MG63 (cell line): ENCODE results near the gene GRIK4. TPM values are rescaled to one million over a fixed set of nuclear protein-coding genes. Genes with fewer than 3 reads are reported as not detected.
A peak's percentile ranks its signal among the peaks of the same experiment; 100 is the strongest.
"Not testable (repeated sequence)": the region's sequence is repeated elsewhere in the genome, so short reads cannot be mapped to it uniquely, and the experiment has no call there.

Source experiments
- DNase-seq: peaks from one replicate; pipeline ENCODE4 v3.0.0-alpha.2; 2020
- H3K27me3 ChIP-seq: fragments of 250-450 bp; sonication (Bioruptor Pico); 2 replicates; pipeline ENCODE4 v1.5.1; 2020; ENCODE audit warnings: mild to moderate bottlenecking, moderate library complexity
- H3K36me3 ChIP-seq: fragments of 250-450 bp; sonication (Bioruptor Pico); 2 replicates; pipeline ENCODE4 v1.5.1; 2020; ENCODE audit warnings: mild to moderate bottlenecking, moderate library complexity
- H3K4me3 ChIP-seq: fragments of 250-450 bp; sonication (Bioruptor Pico); 2 replicates; pipeline ENCODE4 v1.5.1; 2020; ENCODE audit warnings: mild to moderate bottlenecking, moderate library complexity
- H3K9me3 ChIP-seq: fragments of 250-450 bp; sonication (Bioruptor Pico); 2 replicates; pipeline ENCODE4 v1.5.1; 2020; ENCODE audit warnings: mild to moderate bottlenecking, moderate library complexity
- total RNA-seq: library from RNA; depleted of rRNA; stranded (reverse); fragments of >200 nt; shearing (Covaris generic); gene quantifications from 2 replicates; pipeline ENCODE4 v1.2.3, GENCODE V29; 2014; ENCODE audit warnings: low replicate concordance

The GRIK4 gene
- total RNA-seq, 1 experiment from 2014 or later, result not detected

DNA sequence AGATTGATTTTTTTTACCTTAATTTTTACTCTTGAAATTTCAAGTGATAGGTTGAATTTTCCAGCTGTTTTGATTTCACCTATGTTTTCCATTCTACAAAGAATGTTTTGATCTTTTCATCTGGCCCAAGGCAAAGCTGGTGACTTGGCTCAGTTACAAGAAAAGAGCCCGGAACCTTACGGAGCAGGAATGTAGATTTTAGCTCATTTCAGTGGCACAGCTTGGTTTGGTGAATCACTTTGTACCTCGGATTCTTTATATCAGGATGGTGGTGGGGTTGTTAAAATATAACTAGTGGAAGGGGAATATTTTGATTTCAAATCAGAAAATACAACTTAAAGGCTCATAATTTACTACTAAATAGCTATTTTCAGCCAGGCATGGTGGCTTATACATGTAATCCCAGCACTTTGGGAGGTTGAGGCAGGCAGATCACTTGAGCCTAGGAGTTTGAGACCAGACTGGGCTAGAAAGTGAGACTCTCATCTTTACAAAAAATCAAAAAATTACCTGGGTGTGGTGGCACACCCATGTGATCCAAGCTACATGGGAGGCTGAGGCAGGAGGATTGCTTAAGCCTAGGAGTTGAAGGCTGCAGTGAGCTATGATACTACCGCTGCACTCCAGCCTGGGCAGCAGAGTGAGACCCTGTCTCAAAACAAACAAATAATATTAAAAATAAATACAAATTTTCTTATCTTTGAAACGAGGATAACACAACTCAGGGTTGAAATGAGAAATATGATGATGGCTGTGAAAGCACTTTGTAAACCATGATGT, 9.4 kb upstream of the GRIK4 start:
- no peak for DNase-seq
- Histone ChIP-seq H3K27me3 (no peaks in the 10 kb centered on the region), H3K9me3 (no peaks in the 10 kb centered on the region), H3K36me3 (peaks cover 2% of the 10 kb centered on the region; the same call in 1 of the 2 replicates), H3K4me3 (no peak overlapping the region)

DNA sequence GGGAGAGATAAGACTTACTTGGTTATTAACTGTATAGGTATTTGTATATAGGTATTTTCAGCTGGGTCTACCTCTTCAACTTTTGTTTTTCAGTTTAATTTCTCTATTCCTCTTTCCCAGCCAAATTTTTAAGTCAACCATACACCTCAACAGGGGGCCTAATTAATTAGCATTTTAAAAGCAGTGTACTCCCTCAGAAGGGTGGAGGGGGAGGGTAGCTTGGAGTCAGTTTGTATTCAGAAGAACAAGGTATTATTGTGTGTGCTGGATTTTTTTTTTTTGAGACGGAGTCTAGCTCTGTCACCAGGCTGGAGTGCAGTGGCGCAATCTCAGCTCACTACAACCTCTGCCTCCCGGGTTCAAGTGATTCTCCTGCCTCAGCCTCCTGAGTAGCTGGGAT, 8.0 kb upstream of the GRIK4 start:
- not testable (repeated sequence) for DNase-seq, H3K9me3 ChIP-seq, H3K36me3 ChIP-seq, H3K4me3 ChIP-seq, H3K27me3 ChIP-seq

DNA sequence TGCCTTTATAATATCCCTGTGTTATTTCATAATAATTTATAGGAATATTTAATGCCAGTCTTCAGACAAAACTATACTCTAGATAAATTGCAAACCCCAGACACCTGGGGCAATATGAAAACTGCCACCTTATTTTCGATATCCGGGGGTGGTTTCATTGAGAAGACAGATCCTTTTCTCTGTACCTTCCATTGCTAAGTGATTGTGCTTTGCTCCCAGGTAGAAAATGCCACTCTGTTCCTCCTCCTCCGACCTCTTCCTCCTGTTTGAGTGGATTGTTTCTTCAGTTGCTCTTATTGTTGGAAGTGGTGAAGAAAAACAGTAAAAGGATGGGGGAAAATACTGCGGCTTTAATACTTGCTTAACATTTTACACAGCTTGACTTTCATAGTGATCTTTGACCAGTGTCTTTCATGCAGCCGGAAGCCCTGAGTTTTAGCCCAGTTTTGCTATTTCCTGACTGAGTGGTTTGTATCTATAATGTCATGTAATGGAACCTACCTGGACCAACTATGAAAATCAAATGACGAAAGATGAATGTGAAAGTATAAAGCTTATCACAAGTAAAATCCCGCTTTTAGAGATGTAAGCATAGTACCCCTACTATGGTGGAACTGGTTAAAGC, 5.6 kb upstream of the GRIK4 start:
- no peak for DNase-seq
- no peaks in the 10 kb centered on the region for H3K9me3 ChIP-seq
- no peak overlapping the region for H3K4me3 ChIP-seq
- H3K27me3 ChIP-seq, result no peaks in the 10 kb centered on the region
- H3K36me3 ChIP-seq, result no peaks in the 10 kb centered on the region

DNA sequence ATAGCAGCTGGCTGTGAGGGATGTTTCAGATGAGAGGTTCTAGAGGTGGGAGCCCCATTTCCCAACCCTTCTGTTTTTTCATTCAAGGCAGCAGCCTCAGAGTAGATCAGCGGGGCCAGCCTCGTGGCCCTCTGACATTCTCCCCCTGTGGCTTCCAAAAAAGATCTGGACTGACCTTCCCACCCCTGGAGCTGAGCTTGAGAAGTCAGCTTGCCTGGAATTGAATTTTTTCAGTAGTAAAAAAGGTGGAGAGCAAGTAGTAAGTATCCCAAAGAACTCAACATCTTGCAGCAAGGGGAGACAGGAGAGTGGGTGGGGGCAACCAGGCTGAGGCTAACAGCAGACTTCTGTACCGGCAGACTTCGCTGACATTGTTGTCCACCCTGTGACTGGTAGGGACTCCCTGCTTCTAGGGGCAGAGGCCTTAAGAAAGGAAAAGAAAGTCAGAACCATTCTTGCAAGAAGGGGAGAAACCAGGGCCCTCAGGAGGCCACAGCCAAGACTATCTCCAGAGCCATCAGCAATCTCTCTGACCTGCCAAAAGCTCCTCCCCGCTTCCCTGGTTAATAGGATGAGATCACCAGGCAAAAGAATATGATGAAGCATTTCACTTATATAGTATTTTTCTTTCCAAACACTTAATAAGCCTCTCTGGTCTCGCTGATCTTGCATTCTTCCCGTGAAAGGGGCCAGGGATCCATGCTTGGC, 2.0 kb upstream of the GRIK4 start:
- DNase-seq, result no peak
- H3K4me3 ChIP-seq, result no peak overlapping the region
- no peaks in the 10 kb centered on the region for H3K36me3 ChIP-seq
- no peaks in the 10 kb centered on the region for H3K27me3 ChIP-seq
- no peaks in the 10 kb centered on the region for H3K9me3 ChIP-seq

DNA sequence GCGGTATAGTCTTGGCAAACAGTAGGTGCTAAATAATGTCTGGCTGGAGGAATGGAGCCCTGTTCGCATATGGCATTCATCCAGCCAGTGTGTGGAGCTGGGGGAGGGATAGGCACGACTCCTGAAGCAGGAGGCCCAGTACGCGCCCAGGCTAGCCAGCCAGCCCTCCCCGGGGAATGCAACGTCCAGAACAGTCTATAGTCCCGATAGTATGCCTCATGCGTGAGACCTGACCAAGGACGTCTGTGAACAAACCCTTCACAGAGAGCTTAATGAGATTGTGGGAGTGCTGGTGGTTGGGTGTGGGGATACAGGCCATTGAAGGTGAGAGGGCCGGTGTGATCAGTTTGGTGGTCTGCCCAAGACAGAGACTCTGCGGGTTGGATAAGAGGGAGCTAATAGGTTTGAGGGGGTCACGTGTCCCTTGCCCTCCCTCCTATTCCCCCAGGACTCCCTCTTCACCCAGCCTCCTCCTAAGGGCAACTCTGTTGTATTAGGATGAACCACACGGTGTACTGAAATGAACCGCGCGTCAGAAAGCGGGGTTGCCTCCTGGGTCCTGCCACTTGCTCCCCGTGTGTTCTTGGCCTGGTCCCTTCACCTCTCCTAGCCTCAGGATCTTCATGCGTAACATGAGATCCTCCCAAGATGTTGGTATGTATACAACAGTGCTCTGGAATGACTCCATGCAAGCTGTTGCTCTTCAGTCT, 987 bp upstream of the GRIK4 start:
- Histone ChIP-seq H3K4me3 (peak overlapping the region; percentile 39), H3K27me3 (no peaks in the 10 kb centered on the region), H3K9me3 (no peaks in the 10 kb centered on the region), H3K36me3 (no peaks in the 10 kb centered on the region)
- no peak for DNase-seq

DNA sequence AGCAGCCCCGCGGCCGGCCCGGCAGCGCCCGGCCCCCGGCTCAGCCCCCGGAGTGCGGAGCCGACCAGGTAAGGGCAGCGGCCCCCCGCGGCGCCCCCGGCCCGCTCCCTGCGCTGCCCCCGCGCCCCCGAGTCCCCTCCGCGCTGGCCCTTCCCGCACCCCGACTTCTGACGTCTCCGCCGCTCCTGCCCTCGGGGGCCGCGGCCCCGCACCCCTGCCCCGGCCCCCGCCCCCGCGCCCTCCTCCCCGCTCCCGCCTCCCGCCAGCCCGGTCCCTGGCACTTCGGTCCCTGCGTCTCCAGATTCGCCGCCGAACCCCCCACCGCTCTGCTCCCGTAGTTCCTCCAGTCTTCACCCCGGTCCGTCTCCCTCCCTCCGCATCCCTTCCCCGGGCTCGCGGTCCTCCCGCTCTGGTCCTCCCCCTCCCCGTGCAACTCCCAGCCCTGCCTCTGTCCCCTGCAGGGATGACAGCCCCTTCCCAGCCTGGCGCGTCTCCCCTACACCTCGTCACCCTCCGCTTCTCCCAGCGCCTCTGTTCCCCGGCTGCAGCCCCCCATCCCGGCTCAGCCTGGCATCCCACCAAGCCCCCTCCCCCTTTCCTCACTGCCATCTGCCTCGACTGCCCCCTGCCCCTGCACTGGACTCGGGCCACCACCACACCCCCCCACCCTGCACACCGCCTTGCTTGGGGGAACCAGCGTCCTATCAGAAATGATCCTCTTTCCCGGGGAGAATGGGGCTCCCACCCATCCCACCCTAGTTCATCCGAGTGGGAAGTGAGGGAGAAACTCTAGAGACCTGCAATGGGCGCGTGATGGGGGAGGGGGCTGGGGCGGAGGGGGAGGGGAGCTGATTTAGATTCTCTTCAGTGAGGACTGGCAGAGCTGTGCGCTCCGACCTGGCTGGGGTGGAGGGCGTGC, 531 bp downstream of the GRIK4 start:
- Histone ChIP-seq H3K9me3 (no peaks in the 10 kb centered on the region), H3K27me3 (no peaks in the 10 kb centered on the region), H3K36me3 (no peaks in the 10 kb centered on the region), H3K4me3 (no peak overlapping the region)
- peak; percentile 7 for DNase-seq

DNA sequence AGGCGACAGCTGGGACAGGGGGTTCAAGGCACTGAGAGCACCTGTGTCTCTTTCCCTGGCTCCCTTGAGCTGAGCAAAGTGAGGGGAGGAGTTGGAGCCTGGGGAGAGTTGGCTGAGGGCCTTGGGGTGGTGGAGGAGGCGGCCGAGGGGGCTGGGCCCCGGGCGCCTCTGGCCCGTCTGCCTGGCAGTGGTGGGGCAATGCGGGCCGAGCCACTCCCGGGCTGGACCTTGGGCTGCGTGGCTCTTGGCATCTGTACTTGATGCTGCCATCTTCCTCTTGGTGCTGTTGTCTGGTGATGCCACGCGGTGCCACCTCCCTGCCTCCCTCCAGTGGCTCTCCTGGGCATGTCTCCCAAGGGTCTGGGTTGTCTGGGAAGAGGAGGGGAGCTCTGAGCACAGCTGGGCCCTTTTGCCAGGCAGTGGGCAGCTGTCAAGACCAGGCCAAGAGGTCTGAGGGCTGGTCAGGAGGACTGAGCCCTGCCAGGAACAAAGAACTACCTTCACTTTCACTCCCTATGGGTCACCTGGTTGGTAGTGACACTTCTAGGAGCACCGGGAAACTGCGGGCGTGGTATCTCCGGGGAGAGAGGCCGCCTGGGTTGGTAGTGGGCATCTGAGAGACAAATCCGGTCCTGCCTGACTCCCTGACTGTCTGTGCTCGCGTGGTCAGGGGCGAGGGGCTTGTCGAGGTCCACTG, 1.3 kb downstream of the GRIK4 start:
- no peaks in the 10 kb centered on the region for H3K36me3 ChIP-seq
- H3K27me3 ChIP-seq, result no peaks in the 10 kb centered on the region
- no peaks in the 10 kb centered on the region for H3K9me3 ChIP-seq
- H3K4me3 ChIP-seq, result no peak overlapping the region
- DNase-seq, result no peak

DNA sequence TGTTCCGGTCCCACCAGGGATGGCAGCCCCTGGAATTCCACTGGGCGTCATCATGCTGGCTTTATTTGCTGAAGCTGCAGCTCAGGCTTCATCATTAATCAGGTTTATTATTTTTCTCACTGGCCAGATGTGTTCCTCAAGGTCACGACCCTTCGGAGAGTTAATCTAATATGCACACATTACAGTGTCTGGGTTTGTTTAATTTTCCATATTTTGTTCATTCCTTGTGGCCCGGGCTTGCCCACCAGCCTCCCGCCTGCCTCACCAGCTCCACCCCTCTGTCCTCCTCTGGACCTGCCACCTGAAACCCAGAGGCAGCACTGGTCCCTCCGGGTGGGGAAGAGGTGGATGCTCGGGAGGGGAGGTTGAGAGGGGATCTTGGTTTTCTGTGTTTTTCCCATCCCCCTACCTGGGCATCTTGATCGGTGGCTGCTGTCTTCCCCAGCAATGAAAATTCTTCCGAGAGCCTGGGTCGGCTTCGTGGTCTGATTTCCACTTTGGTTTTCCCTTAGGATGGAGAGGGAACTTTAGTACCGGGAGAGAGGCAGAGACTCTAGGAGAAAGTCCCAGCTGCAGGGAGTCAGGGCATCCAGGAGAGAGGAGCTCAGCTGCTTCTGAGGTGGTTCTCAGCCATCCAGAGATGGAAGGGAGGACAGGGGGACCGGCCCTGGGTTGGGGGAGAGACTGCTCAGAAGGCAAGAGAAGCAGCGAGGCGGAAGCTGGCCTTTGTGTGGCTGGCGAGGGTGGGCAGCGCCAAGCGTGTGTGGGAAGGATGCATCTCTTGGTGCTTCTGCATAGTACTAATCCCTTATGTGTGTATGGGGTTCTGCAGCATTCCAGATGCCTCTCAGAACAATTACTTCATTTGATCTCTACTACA, 2.1 kb downstream of the GRIK4 start:
- Histone ChIP-seq H3K36me3 (no peaks in the 10 kb centered on the region), H3K27me3 (no peaks in the 10 kb centered on the region), H3K4me3 (no peak overlapping the region), H3K9me3 (no peaks in the 10 kb centered on the region)
- no peak for DNase-seq

DNA sequence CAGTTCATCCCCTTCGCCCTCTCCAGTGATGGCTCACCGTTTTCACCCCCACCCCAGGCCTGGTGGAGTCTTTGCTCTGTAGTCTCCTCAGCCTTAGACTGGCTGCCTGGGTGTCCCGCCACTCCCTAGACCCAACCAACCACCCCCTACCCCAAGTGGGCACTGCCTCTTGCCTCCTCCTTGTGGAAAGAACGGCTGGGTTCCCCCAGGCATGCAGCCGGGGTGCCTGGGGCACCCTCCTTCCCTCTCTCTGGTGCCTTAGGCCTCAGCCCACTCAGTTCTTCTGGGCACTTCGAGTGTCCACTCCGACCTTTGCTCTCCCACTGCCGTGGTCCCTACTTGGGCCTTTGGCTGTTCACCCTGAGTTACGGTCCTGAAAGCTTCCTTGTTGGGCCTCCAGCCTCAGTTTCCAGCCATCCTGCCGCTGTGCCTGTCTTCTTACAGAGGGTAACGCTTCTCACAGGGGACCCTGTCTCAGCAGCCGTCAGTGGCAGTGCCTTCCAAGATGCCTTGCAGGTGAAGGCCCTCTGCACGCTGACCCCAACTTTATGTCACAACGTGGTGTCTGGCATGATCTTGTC, 3.1 kb downstream of the GRIK4 start:
- Histone ChIP-seq H3K36me3 (no peaks in the 10 kb centered on the region), H3K4me3 (no peak overlapping the region), H3K27me3 (no peaks in the 10 kb centered on the region), H3K9me3 (no peaks in the 10 kb centered on the region)
- no peak for DNase-seq

DNA sequence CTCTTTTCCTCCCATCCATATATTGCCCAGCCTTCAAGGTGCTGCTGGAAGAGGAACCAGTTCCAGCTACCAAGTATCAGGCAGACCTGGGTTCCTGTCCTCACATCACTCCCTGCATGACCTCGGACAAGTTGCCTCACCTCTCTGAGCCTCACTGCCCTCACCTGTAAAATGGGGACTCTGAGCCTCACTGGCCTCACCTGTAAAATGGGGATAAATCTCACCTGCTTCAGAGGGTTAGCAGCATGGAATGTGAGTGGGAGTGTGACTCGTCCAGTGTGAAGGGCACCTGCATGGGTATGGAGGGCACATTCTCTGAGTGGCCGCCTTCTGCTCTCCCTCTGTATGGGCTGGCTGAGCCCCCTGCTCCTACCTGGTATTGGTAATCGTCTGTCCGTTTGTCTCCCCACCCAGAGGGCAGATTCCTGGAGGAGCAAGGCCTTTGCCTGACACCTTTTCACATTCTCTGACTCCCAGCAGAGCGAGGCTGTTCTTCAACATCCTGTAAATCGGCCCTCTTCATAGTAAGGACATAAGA, 3.7 kb downstream of the GRIK4 start:
- no peak for DNase-seq
- no peaks in the 10 kb centered on the region for H3K27me3 ChIP-seq
- no peaks in the 10 kb centered on the region for H3K9me3 ChIP-seq

DNA sequence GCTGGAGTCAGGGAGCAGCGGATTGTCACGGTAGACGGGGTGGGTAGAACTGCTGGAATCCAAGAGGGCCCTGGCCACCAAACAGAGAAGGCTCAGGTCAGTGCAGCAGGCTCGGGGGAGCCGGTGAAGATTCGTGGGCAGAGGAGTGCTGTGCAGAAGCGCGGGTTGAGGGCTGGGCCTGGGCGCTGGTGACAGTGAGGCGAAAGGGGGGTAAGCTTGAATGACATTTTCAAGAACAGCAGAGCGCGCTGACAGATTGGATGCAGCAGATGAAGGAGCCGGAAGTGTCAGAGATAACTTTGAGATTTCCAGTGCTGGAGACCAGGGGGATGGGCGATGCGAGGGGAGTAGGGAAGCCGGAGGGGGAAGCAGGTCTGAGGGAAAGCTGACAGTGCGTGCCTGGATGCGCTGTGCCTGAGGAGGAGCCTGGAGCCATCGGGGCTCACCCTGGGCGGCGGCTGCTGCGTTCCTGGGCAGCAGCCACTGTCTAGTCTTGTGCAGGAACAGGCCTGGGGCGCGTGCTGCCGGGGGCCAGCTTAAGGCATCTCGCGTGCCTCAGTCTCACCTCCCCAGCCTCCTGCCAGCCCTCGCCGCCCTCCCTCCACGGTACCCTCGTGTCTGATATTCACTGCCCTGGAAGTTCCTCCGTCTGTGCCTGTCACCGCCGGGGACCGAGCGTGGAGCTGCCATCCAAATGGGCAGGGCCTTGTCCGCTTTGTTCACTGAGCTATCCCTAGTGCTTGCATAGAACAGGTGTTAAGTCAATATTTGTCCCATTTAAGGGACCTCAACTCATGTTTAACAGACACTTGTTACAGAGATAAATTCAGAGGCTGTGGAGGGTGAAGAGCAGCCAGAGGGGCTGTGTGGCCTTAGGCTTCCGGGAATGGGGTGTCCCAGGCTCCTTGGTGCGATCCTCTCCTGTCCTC, 5.2 kb downstream of the GRIK4 start:
- H3K9me3 ChIP-seq, result no peaks in the 10 kb centered on the region
- H3K36me3 ChIP-seq, result no peaks in the 10 kb centered on the region
- H3K4me3 ChIP-seq, result no peak overlapping the region
- no peak for DNase-seq
- H3K27me3 ChIP-seq, result no peaks in the 10 kb centered on the region

More for the DNA sequence above, 3.7 kb downstream of the GRIK4 start:
- Histone ChIP-seq H3K36me3 (no peaks in the 10 kb centered on the region), H3K4me3 (no peak overlapping the region)

DNA sequence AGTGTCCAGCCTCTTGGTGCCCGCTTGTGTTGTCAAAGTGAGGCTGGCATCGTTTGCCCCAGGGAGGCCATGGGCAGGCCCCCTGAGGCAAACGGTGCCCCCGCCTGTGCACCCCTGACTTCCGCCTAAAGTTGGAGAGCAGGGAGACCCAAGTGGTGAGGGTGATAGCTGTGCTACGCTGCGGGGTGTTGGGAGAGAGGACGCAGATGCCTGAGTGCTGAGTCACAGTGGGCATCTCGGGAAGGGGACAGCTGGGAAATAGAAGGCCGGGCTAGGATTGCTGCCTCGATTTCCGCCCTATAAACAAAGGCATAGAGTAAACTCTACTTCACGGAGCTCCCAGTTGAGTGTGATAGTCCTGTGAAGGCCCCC, 5.8 kb downstream of the GRIK4 start:
- H3K27me3 ChIP-seq, result no peaks in the 10 kb centered on the region
- H3K4me3 ChIP-seq, result no peak overlapping the region
- H3K9me3 ChIP-seq, result no peaks in the 10 kb centered on the region
- no peak for DNase-seq
- no peaks in the 10 kb centered on the region for H3K36me3 ChIP-seq

DNA sequence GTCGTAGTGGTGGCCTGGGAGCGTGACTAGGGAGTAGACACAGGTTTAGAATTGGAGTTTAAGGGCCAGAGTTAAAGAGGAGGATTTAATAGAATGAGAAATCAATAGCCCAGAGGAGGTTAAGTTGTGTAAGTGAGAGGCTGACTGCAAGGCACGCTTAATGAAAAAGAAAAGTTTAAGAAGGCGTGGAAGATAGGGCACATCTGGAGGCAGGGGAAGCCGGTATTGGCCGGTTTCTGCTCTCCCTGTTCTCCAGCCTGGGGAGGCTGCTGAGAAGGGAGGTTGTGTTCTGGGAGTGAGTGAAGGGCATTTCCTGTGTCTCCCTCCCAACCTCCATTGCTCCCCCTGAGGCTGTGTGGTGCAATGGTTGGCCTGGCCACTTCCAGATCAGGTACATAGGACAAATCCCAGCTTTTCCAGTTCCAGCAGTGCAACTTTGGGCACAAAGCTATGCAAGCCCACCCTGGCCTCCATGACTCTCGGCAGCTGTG, 6.3 kb downstream of the GRIK4 start:
- Histone ChIP-seq H3K9me3 (no peaks in the 10 kb centered on the region), H3K27me3 (no peaks in the 10 kb centered on the region), H3K36me3 (no peaks in the 10 kb centered on the region), H3K4me3 (no peak overlapping the region)
- no peak for DNase-seq
